ENCODE data around the gene ASB2.

- TF ChIP-seq YY1 (IDR thresholded peaks at IDR 0.05; ENCODE audit: insufficient read depth, insufficient read length): no peak
- no peak for TF ChIP-seq ZNF274 (IDR thresholded peaks at IDR 0.05; ENCODE audit: low read depth, low read length)
- no peak for TF ChIP-seq SUZ12 (IDR thresholded peaks at IDR 0.05; ENCODE audit: extremely low read depth, insufficient read depth, insufficient read length)
These were observed 6.0 kb upstream of the ASB2 start for GRCh38 chr14:93982230-93983007.

Measured in NT2/D1 (cell line).